ENCODE results near the gene USO1. TPM values are rescaled to one million over a fixed set of nuclear protein-coding genes. Genes with fewer than 3 reads are reported as not detected.

USO1 gene
- total and polyA plus RNA-seq, 2 donors (not counting 3 experiments of a cell fraction or from before 2014, with no cell fraction given), result 29.1 to 66.0 TPM

DNA sequence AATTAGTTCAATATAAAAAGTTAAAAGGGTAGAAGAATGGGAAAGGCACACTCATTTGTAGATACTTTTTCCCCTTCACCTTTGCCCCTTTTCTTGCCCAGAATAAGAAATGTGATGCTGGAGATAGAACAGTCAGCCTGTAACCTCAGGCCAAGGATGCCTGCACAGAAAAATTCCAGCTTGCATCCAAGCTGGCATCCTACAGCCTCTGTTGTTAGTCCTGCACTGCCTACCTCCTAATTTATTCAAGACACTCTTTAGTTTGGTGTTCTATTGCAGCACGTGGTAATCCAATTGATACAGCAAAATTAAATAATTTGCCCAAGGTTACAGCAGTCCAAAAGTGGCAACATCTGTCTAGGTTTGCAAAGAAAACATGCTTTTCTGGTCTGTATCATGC is 9.7 kb upstream of the USO1 start:
- dilution Hi-C loops (cut with MboI; ENCODE audit: extremely low pct_ligation_motif_present, low sequenced_read_pairs) (no loop called here), intact Hi-C loops (cut with micrococcal nuclease) (no loop called here)
- no peaks in the 10 kb centered on the region for H3K9me3 ChIP-seq (replicated peaks; ENCODE audit: control insufficient read depth, insufficient read depth, low read length)
- H2AFZ ChIP-seq (ENCODE audit: low read depth, low read length), result no peak overlapping the region
- H3K9me1 ChIP-seq (replicated peaks; ENCODE audit: control insufficient read depth, extremely low read depth, insufficient read depth, low read length), result no peaks in the 10 kb centered on the region
- no peaks in the 10 kb centered on the region for H3K27me3 ChIP-seq (ENCODE audit: control insufficient read depth in 2 of 2, insufficient read depth in 2 of 2, low read length in 2 of 2)
- DNase-seq (ENCODE audit: low read depth, low spot score), result no peak
- ChIA-PET CTCF (interaction anchor here (1.0 to 8.1 kb wide), 2 partner anchors 9 to 14 kb away, joined by 3 to 78 read pairs; partner anchors contain the start of gene USO1), POLR2A (interaction anchor here (1.7 kb wide), 1 partner anchor 10 kb away, joined by 6 read pairs; the partner anchor contains the start of gene USO1)
- H3K4me1 ChIP-seq (ENCODE audit: control insufficient read depth, extremely low read depth, insufficient read depth, low read length), result peaks cover 21% of the 10 kb centered on the region
- no peak overlapping the region for H3K4me2 ChIP-seq (ENCODE audit: insufficient read depth, low read length)
- no peak overlapping the region for H3K4me3 ChIP-seq (replicated peaks in 1 of 3; ENCODE audit: insufficient read depth in 1 of 3, low read depth in 1 of 3, low read length in 3 of 3)
- no peak for FAIRE-seq
- H4K20me1 ChIP-seq (replicated peaks; ENCODE audit: control insufficient read depth, extremely low read depth, insufficient read depth, low read length), result no peaks in the 10 kb centered on the region
- H3K36me3 ChIP-seq (ENCODE audit: control insufficient read depth in 2 of 2, extremely low read depth in 1 of 2, insufficient read depth in 2 of 2, low read length in 2 of 2), result peaks cover 1 to 2% of the 10 kb centered on the region in 2 experiments
- no TSS peak for BruUV-seq (replicated peaks)
- H3K79me2 ChIP-seq (ENCODE audit: control insufficient read depth, insufficient read depth, low read length), result no peaks in the 10 kb centered on the region
- H3K27ac ChIP-seq (ENCODE audit: insufficient read depth, low read depth, low read length), result no peak overlapping the region
- TF ChIP-seq, protein P1, sequence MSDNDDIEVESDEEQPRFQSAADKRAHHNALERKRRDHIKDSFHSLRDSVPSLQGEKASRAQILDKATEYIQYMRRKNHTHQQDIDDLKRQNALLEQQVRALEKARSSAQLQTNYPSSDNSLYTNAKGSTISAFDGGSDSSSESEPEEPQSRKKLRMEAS (IDR thresholded peaks at IDR 0.05; ENCODE audit: insufficient read depth, insufficient read length), result no peak
- TF ChIP-seq POLR2A (IDR thresholded peaks at IDR 0.05; ENCODE audit: low read depth, low read length) (no peak), MYC (IDR thresholded peaks at IDR 0.05; ENCODE audit: low read depth, low read length) (no peak), JUN (IDR thresholded peaks at IDR 0.05; ENCODE audit: borderline replicate concordance, insufficient read depth, insufficient read length, low read depth) (no peak), CTCF (IDR thresholded peaks at IDR 0.05; ENCODE audit: extremely low read depth in 1 of 2, insufficient read depth in 1 of 2, low read depth in 1 of 2, low read length in 2 of 2) (no peak), GATA2 (IDR thresholded peaks at IDR 0.05; ENCODE audit: insufficient read depth, insufficient read length, low read depth, low read length) (no peak), POLR2AphosphoS5 (IDR thresholded peaks at IDR 0.05; ENCODE audit: insufficient read depth, low read depth, low read length) (no peak), FOS (IDR thresholded peaks at IDR 0.05; ENCODE audit: borderline replicate concordance, insufficient read depth, low read length) (no peak), EZH2 (IDR thresholded peaks at IDR 0.05; ENCODE audit: borderline replicate concordance, low read depth, low read length, severe bottlenecking) (no peak)
- H3K9ac ChIP-seq (replicated peaks; ENCODE audit: extremely low read depth, insufficient read depth, low read length), result no peak overlapping the region
